Right ventricle myocardium inferior (tissue), 1 donor: Measurements from ENCODE around the gene CST6. TPM values are rescaled to one million over a fixed set of nuclear protein-coding genes. Genes with fewer than 3 reads are reported as not detected.

Experiments
- ATAC-seq: fragments of 200-7000 bp; cut with Tn5 transposase; one replicate; pipeline ENCODE4 v1.9.1; 2020; ENCODE audit warnings: mild to moderate bottlenecking, moderate library complexity
- DNase-seq: peaks from one replicate; pipeline ENCODE4 v3.0.0; 2021; ENCODE audit errors: missing footprints
- intact Hi-C: fragments of 100-400 bp; cut with DNase I; formaldehyde crosslinking; loops from one replicate; pipeline ENCODE4 v1.11.0; 2022
- total RNA-seq: library from RNA; stranded (reverse); fragmentation: NEBNext Ultra II Directional; extraction: Animal tissue kit (Norgen Biotek cat#: 25700); gene quantifications from one replicate; pipeline ENCODE4 v1.2.1, GENCODE V29; 2021
- donor health status: DM: no; HTN: yes; CAD: no; lungs with severe emphysema.

Gene CST6
- total RNA-seq, 1 donor from 2014 or later, result not detected

- ATAC-seq (no peak), DNase-seq (no peak)
- intact Hi-C loops, result no loop called here
Measured at GRCh38 chr11:66036334-66036710, 24.5 kb downstream of the CST6 start.

DNA sequence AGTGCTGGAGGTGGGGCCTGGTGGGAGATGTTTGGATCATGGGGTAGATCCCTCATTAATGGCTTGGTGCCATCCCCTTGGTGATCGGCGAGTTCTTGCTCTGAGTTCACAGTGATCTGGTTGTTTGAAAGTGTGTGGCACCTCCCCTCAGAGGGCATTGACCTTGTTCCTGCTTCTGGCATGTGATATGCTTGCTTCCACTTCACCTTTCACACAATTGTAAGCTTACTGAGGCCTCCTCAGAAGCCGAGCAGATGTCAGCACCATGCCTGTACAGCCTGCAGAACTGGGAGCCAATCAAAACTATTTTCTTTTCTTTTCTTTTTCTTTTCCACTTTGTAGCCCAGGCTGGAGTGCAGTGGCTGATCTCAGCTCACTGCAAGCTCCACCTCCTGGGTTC, 25.5 kb downstream of the CST6 start:
- ATAC-seq, result no peak
- intact Hi-C loops, result no loop called here
- no peak for DNase-seq

- intact Hi-C loops, result no loop called here
- DNase-seq (no peak), ATAC-seq (no peak)
Measured at GRCh38 chr11:66039765-66040164, 28.0 kb downstream of the CST6 start.

GRCh38 chr11:66042227-66042995, 30.6 kb downstream of the CST6 start:
- DNase-seq (no peak), ATAC-seq (no peak)
- intact Hi-C loops, result no loop called here

- no peak for DNase-seq
- no peak for ATAC-seq
- intact Hi-C loops, result no loop called here
Measured at GRCh38 chr11:66042996-66043906, 31.4 kb downstream of the CST6 start.

GRCh38 chr11:66044757-66045156, 32.9 kb downstream of the CST6 start:
- ATAC-seq, result no peak

DNA sequence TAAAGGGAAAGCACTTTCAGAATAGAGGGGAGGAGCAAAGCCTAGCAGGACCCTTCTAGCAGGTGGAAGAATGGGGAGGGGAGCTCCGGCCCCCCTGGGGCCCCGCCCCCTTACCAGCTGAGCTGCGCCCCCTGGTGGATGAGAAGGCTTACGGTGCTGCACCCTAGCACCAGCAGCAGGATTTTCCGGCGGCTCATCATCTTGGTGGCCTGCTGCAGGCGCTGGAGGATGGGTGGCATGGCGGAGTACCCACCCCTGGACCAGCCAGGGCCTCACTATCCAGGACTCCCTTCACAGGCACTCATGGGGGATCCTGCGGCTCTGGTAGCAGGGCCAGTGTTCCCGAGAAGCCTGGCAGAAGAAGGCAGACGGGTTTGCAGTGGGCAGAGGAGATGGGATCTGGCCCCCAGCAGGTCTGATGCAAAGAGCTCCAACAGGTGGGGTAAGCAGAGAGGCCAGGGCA, 33.4 kb downstream of the CST6 start:
- DNase-seq (peak; percentile 87), ATAC-seq (peak; percentile 72)
- intact Hi-C loops, result no loop called here

More at GRCh38 chr11:66044757-66045156, 32.9 kb downstream of the CST6 start:
- DNase-seq, result no peak
- intact Hi-C loops, result no loop called here

- no peak for DNase-seq
- ATAC-seq, result no peak
- intact Hi-C loops, result no loop called here
Measured at GRCh38 chr11:66046901-66047300, 35.1 kb downstream of the CST6 start.

DNA sequence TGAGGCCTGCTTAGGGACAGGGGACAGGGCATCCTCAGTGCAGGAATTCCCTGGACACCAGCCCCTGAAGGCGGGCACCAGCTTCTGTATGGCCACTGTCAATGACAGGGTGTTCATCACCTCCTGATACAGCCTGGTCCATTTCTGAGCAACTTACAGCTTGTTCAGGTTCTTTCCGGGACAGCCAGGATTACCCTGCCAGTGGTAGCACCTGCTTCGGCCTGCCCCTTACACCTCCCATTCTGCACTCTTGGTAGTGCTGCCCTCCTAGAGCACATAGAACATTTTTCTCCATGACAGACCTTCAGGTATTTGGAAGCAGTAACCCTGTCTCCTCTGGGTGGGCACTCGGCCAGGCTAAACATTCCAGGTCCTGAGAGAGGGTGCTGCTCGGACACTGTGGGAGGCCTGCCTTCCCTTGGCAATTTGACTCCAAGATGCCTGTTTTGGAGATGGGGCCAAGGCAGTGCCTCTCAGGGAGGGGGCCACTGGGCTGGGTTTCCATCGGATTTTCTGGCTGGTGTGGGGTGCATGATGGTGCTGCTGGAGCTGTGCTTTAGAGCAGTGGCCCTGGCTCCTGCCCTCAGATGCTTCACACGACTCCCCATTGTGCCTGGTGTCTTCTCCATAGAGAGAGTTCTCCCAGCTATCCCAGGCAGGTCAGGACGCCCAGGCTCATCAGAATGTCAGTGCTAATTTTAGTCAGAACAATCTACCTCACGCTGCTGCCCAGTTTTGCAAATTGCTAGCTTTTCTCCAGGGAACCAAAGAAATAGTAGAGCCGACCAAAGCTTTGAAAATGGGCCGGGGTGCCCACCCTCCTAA, 35.9 kb downstream of the CST6 start:
- no peak for ATAC-seq
- no peak for DNase-seq
- intact Hi-C loops, result no loop called here

GRCh38 chr11:66048547-66049323, 36.9 kb downstream of the CST6 start, which contains the start of gene GAL3ST3:
Gene GAL3ST3 (minus strand): TSS chr11:66049161. CDS start chr11:66045415, 3,746 bp downstream.
- intact Hi-C loops, result no loop called here
- no peak for DNase-seq
- ATAC-seq, result no peak

DNA sequence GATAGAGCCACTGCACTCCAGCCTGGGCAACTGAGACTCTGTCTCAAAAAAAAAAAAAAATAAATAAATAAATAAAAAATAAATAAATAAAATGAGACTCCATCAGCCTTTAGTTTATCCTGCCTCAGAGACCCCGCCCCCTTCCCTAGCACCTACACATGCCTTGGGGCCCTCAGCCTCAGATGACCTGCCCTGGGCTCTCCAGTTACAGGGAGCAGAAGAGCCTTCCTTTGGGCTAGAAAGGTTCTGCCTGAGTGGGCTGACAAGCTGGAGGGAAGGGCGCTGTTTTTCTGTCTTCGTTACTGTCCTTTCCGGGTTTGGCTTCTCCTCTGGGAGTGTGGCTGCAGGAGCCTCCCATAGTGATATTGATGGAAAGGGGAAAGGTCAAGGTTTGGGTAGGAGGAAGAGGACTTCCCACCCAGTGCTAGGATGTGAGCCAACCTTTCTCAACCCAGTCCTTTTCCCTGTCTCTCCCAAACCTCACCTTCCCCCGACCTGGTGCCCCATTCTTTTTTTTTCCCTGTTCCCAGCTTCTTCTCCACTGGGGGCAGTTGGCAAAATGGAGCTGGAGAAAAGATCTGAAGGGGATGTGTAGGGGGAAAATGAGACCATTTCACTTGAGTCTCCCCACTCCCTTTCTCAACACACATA, 38.9 kb downstream of the CST6 start:
- DNase-seq (no peak), ATAC-seq (no peak)
- intact Hi-C loops, result no loop called here

DNA sequence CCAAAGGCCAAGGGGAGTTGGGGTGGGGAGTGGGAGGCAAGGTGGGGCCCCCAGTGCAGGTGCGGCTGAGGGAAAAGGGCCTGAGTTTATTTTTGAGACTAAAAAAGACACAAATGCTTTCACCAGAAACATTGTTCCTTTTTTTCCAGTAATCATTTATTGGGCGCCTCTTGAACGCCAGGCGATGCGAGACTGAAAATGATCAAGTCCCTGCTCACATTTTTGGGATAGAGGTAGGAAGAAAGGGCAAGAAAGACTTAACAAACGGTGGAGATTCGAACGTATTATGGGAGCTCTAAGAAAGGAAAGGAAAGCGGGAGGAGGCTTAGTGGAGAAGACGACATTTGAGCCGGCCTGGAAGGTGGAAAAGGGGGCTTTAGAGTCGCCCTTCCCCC, 39.6 kb downstream of the CST6 start:
- ATAC-seq, result no peak

DNA sequence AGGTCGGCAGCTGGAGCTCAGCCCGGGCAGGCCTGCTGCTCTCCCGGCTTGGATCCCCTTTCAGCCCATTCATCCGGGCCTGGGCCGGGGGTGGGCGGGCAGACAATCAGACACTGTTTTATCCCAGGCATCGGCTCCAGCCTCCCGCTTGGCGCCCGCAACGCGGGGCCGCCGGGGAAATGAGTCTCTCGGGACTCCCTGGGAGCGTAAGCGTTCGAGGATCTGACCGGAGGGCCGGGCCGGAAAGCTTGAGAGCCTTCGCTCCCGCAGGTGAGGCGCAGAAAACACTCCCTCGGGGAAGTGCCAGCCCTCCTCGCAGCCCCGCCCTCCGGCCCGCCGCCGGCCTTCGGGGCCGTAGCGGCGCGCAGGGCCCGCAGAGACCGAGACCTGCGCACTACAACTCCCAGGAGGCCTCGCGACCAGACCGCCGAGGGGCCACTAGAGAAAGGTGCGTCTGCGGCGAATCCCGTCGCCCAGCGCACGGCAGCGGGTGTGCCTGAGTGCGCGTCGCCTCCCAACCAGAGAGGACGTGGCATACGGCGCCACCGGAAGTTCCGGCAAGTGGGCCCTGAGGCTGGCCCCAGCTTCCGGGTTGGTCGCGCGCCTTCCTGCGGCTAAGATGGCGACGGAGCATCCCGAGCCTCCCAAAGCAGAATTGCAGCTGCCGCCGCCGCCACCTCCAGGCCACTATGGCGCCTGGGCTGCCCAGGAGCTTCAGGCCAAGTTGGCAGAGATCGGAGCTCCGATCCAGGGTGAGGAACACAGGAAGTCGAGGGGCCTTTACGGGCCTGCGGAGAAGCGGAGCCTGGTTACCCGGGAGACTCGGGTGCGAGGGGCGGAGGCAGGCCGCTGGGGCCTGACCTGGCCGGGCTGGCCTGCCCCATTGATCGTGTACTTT, 40.2 kb downstream of the CST6 start, which contains the start of gene SF3B2:
TSS of gene SF3B2 (plus strand) at position 599 of the 898 bp plus-strand sequence. CDS start at position 620, 21 bp downstream.
- ATAC-seq, result peak; percentile 97
- peak; percentile 99 for DNase-seq
- intact Hi-C loops, result no loop called here

More for the DNA sequence above, 39.6 kb downstream of the CST6 start:
- intact Hi-C loops, result no loop called here
- DNase-seq, result no peak

GRCh38 chr11:66052664-66052982, 40.8 kb downstream of the CST6 start:
- DNase-seq (no peak), ATAC-seq (no peak)
- intact Hi-C loops, result no loop called here

DNA sequence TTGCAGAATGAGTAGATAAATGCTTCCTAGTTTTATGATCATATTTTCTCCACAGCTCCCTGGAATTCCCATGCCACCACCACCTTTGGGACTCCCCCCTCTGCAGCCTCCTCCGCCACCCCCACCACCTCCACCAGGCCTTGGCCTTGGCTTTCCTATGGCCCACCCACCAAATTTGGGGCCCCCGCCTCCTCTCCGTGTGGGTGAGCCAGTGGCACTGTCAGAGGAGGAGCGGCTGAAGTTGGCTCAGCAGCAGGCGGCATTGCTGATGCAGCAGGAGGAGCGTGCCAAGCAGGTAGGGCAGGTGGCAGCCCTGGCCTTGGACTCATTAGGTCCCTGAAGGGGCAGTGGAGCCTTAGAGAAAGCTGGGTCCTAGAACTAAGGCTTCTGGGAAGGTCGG, 43.2 kb downstream of the CST6 start:
- intact Hi-C loops, result no loop called here
- DNase-seq, result no peak
- no peak for ATAC-seq

DNA sequence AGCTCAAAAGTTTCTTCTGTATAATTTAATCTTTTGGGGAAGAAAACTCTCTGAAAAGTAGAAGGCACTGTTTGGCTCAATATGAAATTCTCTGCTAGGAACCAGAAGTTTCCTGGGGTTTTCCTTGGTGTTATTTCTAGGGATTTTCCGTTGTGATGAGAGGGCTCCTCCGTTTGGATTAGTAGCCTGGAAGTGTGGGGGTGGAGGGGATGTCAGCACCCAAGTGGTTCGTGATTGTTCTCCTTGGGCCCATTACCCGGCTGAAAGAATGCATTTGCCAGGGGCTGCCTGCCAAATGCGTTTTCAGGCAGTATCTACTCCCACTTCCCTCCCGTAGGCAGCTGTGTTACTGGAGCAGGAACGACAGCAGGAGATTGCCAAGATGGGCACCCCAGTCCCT, 44.7 kb downstream of the CST6 start:
- intact Hi-C loops, result no loop called here
- ATAC-seq (no peak), DNase-seq (no peak)
